Measurements from ENCODE around the gene DICER1. TPM values are rescaled to one million over a fixed set of nuclear protein-coding genes. Genes with fewer than 3 reads are reported as not detected.
A peak's percentile ranks its signal among the peaks of the same experiment; 100 is the strongest.

Gene DICER1
- polyA plus RNA-seq, 12 donors: 32.5 to 55.3 (median 42.9) TPM; not detected in 1

DNA sequence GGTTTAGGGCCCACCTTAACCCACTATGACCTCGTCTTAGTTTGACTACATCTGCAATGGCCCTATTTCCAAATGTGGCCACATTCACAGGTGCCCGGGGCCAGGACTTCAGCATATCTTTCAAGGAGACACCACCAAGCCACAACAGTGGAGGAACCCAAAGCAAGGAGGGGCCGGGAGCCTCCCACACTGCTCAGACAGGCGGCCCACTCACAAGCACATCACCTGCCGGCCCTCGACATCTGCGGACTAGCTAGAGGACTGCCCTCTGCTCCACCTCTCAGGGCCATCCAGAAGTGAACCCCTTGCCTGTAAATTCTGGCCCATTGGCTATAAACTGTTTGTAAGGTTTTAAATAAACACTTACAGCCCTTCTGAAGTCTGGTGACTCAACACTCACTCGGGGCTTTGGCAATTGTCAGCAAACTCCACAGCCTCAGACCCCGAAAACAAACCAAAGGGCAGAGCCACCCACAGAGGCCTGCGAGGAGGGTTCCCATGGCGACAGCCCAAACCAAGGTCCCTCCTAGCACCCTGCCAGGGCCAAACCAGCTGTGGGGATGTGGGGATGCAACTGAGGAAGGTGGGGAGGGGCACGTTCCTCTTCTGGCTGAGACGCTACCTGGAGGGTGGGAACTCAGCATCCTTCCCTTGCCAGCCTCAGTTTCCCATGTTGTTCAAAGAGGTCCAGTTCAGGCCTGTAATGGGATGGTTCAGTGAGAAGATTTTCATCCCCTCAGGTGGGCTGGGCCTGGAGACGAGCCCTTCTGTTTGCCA, 95.8 kb downstream of the DICER1 start:
- no peak for DNase-seq

GRCh38 chr14:95059126-95059525, 98.2 kb downstream of the DICER1 start:
- DNase-seq: no peak

- no peak for DNase-seq
These were observed 98.8 kb downstream of the DICER1 start for GRCh38 chr14:95058491-95058890.

- no peak for DNase-seq
These were observed 99.5 kb downstream of the DICER1 start for GRCh38 chr14:95057851-95058250.

GRCh38 chr14:95057147-95057546, 100.2 kb downstream of the DICER1 start:
- no peak for DNase-seq

DNA sequence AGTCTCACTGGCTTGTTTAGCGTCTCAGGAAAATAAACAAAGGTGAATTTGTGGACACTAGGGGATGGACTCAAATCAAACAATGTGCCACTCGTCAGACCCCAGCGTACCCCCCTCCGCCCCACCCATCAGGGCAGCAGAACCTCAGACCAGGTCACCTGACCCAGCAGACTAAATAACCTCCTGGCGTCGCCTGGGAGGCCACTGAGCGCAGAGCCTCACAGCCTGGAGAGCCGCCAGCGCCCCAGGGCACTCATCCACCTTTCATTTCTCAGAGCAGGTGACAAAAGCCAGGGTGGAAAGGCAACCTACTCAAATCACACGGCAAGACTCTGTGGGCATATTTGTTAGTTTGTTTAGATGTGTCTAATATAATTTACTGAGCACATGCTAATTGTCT, 100.9 kb downstream of the DICER1 start:
- DNase-seq: no peak

DNA sequence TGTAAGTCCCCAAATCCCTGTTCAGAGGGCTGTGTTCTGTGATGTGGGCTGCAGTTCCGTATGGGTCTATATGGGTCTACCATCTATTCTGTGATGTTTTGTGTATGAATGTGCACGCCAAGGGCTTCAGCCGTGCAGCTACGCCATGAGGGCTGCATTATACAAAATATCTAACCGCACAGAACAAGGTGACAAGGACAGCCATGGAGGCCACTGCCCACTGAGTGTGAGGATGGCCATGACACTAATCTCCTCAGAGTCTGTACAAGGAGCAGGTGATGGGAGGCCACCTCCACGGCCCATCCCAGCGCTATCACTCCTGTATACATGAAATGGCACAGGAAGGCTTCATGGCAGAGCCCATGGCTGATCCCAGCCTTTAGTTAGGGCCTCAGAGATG, 102.0 kb downstream of the DICER1 start:
- DNase-seq: no peak

- no peak for DNase-seq
These were observed 102.7 kb downstream of the DICER1 start for GRCh38 chr14:95054346-95055280.

DNA sequence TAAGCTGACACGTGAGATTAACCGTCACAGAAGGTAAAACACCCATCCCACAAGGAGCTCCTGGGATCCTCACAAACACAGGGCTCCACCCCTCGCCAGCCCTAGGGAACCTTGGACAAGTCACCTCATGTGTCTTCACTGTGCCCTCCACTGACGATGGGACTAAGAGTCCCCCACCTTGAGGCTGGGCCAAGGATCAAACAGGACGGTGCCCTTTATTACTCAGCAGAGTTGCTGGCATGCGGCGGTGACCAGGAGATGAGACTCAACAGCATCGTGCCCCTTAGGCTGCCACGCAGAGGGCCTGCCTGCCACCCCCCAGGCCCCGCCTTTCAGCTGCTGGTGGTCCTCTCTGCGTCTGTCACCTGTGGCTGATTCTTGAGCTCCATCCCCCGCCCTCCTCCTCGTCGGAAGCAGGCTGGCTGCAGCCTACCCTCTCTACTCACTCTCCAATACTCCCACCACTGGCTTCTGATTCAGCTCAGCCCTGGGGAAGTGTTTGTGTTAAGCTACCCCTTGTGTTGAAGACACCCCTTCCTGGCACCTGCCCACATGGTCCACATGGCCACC, 105.2 kb downstream of the DICER1 start:
- no peak for DNase-seq

GRCh38 chr14:95049952-95050351, 107.4 kb downstream of the DICER1 start:
- no peak for DNase-seq

GRCh38 chr14:95048771-95049312, 108.5 kb downstream of the DICER1 start:
- no peak for DNase-seq

DNA sequence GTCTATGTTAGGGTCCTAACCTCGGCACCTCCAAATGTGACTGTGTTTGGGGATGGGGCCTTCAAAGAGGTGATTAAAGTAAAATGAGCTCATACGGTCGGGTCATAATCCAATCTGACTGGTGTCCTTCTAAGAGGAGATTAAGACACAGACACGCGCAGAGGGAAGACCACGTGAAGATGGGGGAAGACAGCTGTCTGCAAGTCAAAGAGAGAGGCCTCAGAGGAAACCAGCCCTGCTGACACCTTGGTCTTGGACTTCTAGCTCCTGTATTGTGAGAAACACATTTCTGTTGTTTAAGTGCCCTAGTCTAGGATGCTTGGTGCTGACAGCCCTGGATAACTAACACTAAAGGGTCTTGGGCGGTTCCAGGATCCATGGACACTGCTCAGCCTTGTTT, 109.6 kb downstream of the DICER1 start:
- DNase-seq: no peak

GRCh38 chr14:95046711-95047681, 110.3 kb downstream of the DICER1 start:
- DNase-seq: peak; percentile 26

- no peak for DNase-seq
These were observed 111.4 kb downstream of the DICER1 start for GRCh38 chr14:95045836-95046430.

DNA sequence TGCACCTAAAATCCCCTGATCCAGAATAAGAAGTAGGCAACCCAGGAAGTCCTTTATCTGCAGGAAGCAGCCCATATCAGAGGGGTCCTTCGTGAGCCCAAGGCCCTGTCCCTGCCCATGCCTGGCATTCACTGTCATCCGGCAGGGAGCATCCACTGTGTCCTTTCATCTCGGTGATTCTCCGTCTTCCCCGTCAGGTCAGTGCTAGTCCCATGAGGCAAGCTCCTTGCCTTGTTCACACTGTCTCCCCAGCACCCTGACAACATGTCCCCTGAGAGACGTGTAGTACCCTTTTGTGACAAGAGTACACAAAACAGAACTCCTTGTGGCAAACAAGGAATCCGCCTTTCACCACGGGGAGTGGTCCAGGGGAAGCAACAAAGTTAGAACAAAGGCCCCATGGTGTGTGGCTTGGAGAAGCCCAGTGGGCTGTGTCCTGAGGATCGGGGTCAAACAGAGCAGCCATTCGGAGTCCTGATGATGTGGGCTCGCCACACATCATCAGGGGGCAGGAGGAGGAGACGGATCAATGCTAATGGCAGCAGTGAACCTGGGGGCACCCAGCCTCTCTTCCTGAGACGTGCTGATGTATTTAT, 112.1 kb downstream of the DICER1 start:
- no peak for DNase-seq

GRCh38 chr14:95044463-95045105, 112.7 kb downstream of the DICER1 start:
- no peak for DNase-seq

- no peak for DNase-seq
These were observed 113.4 kb downstream of the DICER1 start for GRCh38 chr14:95043732-95044462.

DNA sequence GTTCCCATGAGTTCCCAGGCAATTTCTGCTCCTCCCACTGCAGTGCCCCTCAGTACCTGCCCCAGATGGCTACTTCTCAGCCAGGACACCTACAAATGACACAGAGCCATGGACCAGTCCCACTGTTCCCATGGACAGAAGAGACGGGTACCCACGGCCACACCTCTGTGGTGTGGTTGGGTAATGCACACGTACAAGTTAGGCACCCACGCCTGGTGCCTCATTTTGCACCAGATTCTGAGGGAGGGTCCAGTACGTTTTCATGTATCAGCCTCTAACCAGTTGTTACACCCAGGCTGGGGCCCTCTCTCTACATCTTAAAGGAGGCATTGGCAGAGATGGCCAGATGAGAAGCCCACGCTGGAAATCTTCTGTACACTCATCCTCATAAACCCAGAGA, 114.0 kb downstream of the DICER1 start:
- DNase-seq: no peak

- DNase-seq: no peak
These were observed 115.8 kb downstream of the DICER1 start for GRCh38 chr14:95041477-95042020.

Data from muscle of arm (tissue), 12 donors.